Stimulated activated CD8-positive, alpha-beta memory T cell treated with anti-CD3 and anti-CD28 coated beads, Interleukin-12 subunit alpha, Interleukin-12 subunit beta, amount 100 ng/mL, for 24 hours (primary cell): ENCODE results near the gene PTPRN2.

Experiments used
- DNase-seq: peaks from one replicate; pipeline ENCODE4 v3.0.0-alpha.2; 2020; ENCODE audit errors: extremely low read depth

PTPRN2 gene

DNA sequence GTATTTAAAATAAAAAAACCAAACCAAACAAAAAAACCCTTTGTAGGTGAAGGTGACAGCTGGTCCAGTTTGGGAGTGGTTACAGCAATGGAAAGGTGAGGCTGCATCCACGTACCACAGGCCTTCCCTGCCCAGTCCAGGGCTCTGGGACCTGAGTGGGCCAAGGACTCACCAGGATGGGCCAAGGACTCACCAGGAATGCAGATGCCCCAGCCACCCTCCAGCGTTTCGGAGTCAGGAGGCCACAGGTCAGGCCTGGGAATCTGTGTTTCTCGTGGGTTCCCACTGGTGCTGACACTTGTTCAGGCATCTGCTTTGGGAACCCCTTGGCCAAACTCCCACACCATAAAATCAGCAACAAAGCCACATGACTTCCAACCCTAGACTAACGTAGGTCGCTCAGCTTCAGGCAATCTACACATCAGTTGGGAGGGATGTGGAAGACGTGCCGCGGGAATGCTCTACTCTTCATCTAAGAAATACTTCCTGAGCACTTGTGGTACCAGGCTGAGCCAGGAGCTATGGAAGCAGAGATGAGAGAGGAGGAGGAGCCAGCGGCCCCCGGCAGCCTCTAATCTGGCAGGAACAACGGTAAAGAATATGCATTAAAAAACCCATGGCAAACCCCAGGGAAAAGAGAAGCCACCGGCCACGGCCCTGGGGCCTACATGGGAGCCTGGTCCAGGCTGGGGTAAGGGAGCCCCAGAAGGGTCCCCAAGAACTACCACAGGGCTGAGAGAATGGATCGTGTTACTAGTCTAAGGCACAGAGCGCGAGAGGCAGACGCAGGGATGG is 473.4 kb downstream of the PTPRN2 start:
- no peak for DNase-seq

- DNase-seq: no peak
These were observed 474.1 kb downstream of the PTPRN2 start for GRCh38 chr7:158113321-158114025.

GRCh38 chr7:158112571-158113320 is 474.9 kb downstream of the PTPRN2 start:
- DNase-seq: no peak

- no peak for DNase-seq
These were observed 475.6 kb downstream of the PTPRN2 start for GRCh38 chr7:158111906-158112570.

DNA sequence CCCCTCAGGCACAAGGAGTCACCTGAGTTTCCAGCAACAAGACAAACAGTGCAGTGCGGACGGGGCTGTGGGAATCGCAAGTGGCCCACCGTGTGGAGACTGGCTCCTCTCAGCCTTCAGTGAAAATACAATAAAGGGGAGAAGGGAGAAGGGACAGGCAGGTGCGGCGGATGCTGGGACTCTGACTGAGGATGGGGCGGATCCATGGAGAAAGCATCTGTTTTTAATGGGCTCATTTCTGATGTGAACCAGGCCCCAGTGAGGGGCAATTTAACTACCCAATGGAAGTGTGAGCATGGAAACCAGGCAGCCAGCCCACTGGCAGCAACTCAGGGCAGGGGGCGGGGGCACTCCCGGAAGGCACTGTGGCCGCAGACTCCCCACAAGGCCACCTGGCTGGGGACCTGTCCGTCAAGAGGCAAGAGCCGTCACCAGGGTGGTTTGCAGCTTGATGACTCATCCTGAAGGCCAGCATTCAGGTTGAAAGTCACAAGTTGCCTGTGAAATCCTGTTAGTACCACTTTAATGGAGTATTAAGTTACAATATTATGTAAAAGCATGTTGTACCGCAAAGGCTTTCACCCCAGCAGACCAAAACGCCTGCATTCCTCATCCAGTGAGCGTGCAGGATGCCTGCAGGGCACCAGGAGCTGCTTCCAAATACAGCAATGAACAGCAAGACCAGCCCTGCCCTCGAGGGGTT is 476.4 kb downstream of the PTPRN2 start:
- no peak for DNase-seq

DNA sequence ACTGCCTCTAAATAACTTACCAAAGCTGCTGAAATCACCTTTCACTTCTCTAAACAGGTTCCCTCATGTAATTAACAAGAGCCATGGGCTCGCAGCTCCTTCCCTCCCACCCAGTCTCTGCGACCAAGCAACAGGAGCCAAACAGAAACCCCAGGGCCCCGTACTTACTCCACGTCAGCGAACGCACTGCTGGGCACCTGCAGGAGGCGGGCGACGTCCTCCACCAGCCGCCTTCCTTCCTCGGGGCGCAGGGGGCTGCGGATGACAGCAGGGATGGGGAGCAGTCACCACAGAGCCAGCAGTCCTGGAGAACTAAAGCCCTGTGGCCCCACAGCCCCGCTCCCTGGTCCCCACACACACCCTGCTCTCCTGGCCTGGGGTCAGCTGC is 477.0 kb downstream of the PTPRN2 start:
- no peak for DNase-seq

DNA sequence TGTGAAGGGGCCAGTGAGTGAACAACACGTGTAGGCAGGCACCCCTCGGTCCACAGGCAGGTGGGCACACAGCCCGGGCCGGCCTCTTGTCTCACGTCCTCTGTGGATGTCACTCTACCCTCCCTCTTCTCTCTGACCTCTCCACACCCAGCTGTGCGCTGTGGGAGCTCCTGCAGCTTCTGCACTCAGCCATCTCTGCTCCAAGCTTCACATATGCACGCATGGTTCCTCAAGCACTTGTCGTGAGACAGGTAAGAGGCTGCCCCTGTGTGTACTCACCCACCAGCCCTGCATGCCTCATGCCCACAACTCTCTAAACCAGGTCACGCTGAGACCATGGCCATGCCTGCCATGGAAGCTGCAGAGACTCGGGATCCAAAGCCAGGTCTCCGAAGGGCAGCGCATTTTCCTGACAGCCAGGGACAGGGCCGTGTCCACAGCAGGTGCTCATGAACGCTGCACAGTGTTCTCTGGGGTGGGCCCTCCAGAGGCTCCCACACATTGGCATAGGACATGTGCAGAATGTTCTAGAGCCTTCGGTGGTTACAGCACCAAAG is 477.5 kb downstream of the PTPRN2 start:
- DNase-seq: no peak

DNA sequence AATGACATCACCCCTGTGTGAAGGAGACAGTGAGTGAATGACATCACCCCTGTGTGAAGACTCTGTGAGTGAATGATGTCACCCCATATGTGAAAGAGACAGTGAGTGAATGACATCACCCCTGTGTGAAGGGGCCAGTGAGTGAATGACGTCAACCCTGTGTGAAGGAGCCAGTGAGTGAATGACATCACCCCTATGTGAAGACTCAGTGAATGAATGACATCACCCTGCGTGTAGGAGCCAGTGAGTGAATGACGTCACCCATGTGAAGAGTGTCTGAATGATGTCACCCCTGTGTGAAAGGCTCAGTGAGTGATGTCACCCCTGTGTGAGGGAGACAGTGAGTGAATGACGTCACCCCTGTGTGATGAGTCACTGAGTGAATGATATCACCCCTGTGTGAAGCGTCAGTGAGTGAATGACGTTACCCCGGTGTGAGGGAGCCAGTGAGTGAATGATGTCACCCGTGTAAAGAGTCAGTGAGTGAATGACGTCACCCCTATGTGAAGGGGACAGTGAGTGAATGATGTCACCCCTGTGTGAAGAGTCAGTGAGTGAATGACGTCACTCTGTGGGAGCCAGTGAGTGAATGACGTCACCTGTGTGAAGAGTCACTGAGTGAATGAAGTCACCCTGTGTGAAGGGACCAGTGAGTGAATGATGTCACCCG is 478.1 kb downstream of the PTPRN2 start:
- no peak for DNase-seq

DNA sequence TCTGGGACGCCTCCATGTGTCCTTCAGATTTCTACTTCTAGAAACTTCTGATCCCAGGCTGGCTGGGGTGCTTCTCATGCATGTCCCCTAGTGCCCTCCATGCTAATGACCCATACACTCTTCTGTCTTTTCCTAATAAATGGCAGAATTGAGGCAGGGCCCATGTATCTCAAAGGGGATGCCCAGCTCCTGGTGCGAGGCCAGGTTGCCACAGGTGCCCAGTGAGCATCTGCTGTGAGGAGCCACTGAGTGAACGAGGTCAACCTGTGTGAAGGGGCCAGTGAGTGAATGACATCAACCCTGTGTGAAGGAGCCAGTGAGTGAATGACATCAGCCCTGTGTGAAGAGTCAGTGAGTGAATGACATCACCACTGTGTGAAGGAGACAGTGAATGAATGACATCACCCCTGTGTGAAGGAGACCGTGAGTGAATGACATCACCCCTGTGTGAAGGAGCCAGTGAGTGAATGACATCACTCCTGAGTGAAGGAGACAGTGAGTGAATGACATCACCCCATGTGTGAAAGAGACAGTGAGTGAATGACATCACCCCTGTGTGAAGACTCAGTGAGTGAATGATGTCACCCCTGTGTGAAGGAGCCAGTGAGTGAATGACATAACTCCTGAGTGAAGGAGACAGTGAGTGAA is 478.9 kb downstream of the PTPRN2 start:
- DNase-seq: no peak

DNA sequence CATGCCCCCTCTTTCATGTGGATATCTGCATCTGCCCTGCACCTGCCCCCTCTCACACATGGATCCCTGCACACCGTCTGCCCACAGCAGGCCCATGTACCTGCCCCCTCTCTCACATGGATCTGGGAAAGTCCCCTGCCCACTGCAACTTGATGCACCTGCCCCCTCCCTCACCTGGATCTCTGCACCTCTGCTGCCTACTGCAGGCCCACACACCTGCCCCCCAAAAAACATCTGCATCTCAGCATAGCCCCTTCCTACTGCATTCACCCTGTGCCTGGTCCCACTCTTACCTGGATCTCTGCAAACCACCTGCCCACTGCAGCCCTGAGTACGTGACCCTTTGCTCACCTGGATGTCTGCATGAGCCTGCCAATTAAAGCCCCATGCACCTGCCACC is 479.8 kb downstream of the PTPRN2 start:
- DNase-seq: no peak

GRCh38 chr7:158106272-158106671 is 481.4 kb downstream of the PTPRN2 start:
- DNase-seq: no peak

GRCh38 chr7:158103378-158103777 is 484.2 kb downstream of the PTPRN2 start:
- DNase-seq: no peak

GRCh38 chr7:158102897-158103296 is 484.7 kb downstream of the PTPRN2 start:
- DNase-seq: no peak

DNA sequence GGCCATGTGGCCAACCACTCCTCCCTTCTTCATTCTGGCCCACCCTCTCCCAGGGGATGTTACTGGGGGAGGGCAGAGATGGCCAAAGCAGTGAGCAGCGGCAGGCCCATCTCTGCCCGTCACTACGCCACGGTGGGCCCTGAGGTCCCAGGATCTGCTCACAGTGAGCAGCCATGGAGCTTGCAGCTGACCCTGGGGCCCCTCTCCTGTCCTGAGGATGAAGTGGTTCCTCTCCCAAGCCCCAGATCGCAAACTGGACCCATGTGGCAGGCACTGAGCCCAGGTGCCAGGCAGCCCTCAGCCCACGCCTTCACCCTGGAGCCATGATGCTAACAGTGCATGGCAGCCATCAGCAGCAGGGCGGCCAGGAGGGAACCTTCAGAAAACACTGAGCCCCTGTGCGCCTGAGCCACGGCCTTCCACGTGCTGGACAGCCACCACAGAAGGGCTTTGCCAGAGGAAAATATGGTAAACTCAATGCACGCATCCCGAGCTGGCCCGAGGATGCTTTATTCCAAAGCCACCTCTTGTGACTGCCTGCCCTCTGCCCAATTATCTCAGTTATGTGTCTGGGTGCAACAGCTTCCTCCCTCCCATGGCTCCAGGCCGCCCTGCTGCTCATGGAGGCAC is 485.7 kb downstream of the PTPRN2 start:
- DNase-seq: no peak

- no peak for DNase-seq
These were observed 489.2 kb downstream of the PTPRN2 start for GRCh38 chr7:158098125-158099030.

DNA sequence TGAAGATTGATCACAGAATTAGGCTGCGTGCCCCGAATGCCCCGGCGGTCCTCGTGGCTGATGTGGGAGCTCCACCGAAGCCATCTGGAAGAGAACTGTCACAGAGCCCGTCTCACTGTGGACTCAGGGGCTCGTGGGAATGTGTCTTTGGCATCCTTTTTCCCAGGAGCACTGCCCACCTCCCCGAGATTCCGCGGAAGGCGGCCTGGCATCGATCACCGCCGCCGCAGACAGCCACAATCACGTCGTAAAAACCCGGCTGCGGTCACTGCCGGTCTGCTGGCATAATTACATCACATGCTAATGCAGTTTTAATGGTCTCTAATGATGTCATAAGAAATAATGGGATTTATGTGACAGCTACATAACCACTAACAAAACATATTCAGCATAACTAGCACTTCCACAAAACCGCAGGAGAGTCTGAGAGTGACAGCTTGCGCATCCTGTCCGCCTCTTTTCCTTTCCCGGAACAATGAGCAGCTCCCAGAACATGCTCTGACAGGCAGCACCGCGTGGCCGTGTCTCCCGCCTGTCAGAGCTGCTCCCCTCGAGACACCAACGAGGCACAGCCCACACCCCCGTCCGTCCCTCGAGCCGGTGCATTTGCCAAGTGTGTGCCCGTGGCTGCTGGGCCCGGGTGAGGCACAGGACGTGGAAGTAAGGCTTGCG is 490.0 kb downstream of the PTPRN2 start:
- no peak for DNase-seq

GRCh38 chr7:158097106-158097452 is 490.5 kb downstream of the PTPRN2 start:
- DNase-seq: no peak

DNA sequence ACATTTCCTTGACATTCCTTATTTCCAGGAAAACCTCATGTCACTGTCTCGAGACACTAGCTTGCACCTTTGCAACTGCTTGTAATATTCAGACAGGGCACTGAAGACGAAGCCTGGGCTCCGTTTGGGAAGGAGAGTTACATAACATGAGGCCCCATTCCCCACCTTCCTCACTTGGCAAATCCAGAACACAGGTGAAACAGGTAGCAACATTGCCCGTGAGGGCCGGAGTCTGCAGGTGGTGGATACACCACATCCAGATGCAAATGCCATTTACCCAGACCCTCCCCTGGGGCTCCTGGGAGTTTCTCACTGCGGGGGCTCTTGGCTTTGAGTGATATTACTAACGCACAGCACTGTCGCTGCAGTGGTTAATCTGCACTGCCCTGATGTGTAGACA is 491.0 kb downstream of the PTPRN2 start:
- DNase-seq: no peak
